GM18502 (cell line): Measurements from ENCODE around the gene ABCC10.
"Not testable (repeated sequence)": the region's sequence is repeated elsewhere in the genome, so short reads cannot be mapped to it uniquely, and the experiment has no call there.

Source experiments
- ATAC-seq: cut with Tn5 transposase; IDR thresholded peaks from one replicate; pipeline ENCODE4 v1.9.1; 2021; ENCODE audit warnings: mild to moderate bottlenecking; ENCODE audit not compliant: unreplicated experiment, poor library complexity

ABCC10 gene

GRCh38 chr6:43461936-43462335 is 34.6 kb downstream of the ABCC10 start:
- ATAC-seq = no peak

- ATAC-seq = no peak
Observed at GRCh38 chr6:43464337-43464736, 37.0 kb downstream of the ABCC10 start.

- ATAC-seq = no peak
Observed at GRCh38 chr6:43465948-43466347, 38.6 kb downstream of the ABCC10 start.

- ATAC-seq = not testable (repeated sequence)
Observed at GRCh38 chr6:43467265-43467664, 39.9 kb downstream of the ABCC10 start.

- ATAC-seq = no peak
Observed at GRCh38 chr6:43467752-43468151, 40.4 kb downstream of the ABCC10 start.

- no peak for ATAC-seq
Observed at GRCh38 chr6:43468240-43468639, 40.9 kb downstream of the ABCC10 start.

- ATAC-seq = no peak
Observed at GRCh38 chr6:43468748-43469681, 41.7 kb downstream of the ABCC10 start.

GRCh38 chr6:43469947-43470346 is 42.6 kb downstream of the ABCC10 start:
- no peak for ATAC-seq

GRCh38 chr6:43471399-43471798 is 44.1 kb downstream of the ABCC10 start:
- ATAC-seq = no peak

- ATAC-seq = no peak
Observed at GRCh38 chr6:43472515-43472914, 45.2 kb downstream of the ABCC10 start.

GRCh38 chr6:43475516-43475915 is 48.2 kb downstream of the ABCC10 start:
- no peak for ATAC-seq

GRCh38 chr6:43476746-43477145 is 49.4 kb downstream of the ABCC10 start:
- ATAC-seq = no peak

GRCh38 chr6:43477235-43478007 is 50.1 kb downstream of the ABCC10 start, which contains the start of gene TJAP1:
TJAP1 (plus strand) TSS chr6:43477570; CDS start chr6:43499002, 21,432 bp downstream.
- peak; percentile 98 for ATAC-seq

- no peak for ATAC-seq
Observed at GRCh38 chr6:43478008-43478372, 50.6 kb downstream of the ABCC10 start.

- ATAC-seq = no peak
Observed at GRCh38 chr6:43481075-43481474, 53.7 kb downstream of the ABCC10 start.

- ATAC-seq = no peak
Observed at GRCh38 chr6:43481591-43482236, 54.4 kb downstream of the ABCC10 start.

- ATAC-seq = no peak
Observed at GRCh38 chr6:43488667-43489276, 61.4 kb downstream of the ABCC10 start.

- no peak for ATAC-seq
Observed at GRCh38 chr6:43489277-43490072, 62.1 kb downstream of the ABCC10 start.

- ATAC-seq = no peak
Observed at GRCh38 chr6:43490523-43490939, 63.2 kb downstream of the ABCC10 start.
